Effector memory CD4-positive, alpha-beta T cell (primary cell): ENCODE measurements around the gene ESPN.

ENCODE experiments used
- DNase-seq, 3 donors: peaks; one replicate each; pipeline ENCODE4 v3.0.0-alpha.2; 2020
- H3K27ac ChIP-seq: 2 replicates; pipeline ENCODE4 v1.7.0; 2013; ENCODE audit warnings: mild to moderate bottlenecking, low read length, moderate library complexity; ENCODE audit not compliant: insufficient read depth, poor library complexity, severe bottlenecking
- H3K27me3 ChIP-seq: replicated peaks from 2 replicates; pipeline ENCODE4 v1.7.0; 2013; ENCODE audit warnings: mild to moderate bottlenecking, low read length; ENCODE audit not compliant: insufficient read depth, control insufficient read depth, poor library complexity, severe bottlenecking
- H3K36me3 ChIP-seq: 2 replicates; pipeline ENCODE4 v1.7.0; 2013; ENCODE audit warnings: mild to moderate bottlenecking, low read length, moderate library complexity; ENCODE audit not compliant: control insufficient read depth, insufficient read depth
- H3K4me1 ChIP-seq: 2 replicates; pipeline ENCODE4 v1.7.0; 2013; ENCODE audit warnings: low read length, mild to moderate bottlenecking; ENCODE audit not compliant: control insufficient read depth, insufficient read depth, poor library complexity, severe bottlenecking
- H3K4me3 ChIP-seq: 2 replicates; pipeline ENCODE4 v1.7.0; 2013; ENCODE audit warnings: low read length, low read depth, mild to moderate bottlenecking; ENCODE audit not compliant: insufficient read depth, poor library complexity, severe bottlenecking
- H3K9me3 ChIP-seq: 2 replicates; pipeline ENCODE4 v1.7.0; 2013; ENCODE audit warnings: mild to moderate bottlenecking, low read length, moderate library complexity; ENCODE audit not compliant: control insufficient read depth

The ESPN gene

DNA sequence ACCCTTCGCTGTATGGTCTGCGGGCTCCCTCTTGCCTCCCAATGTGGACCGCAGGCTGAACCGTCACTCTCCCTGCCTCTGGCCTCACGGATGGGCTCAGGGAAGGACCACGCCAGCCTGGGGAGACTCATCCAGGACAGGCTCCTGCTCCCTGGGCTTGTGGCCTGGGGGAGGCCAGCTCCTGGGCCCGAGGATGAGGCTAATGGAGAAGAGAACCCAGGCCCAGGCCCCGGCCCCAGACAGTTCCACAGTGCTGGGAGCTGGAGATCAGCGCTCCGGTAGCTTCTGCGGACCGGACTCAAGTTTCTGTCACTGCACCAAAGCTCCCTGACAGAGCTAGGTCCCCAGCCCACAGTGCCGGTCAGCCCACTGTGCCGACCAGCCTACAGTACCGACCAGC, 80.3 kb downstream of the ESPN start:
- no peaks in the 10 kb centered on the region for H3K9me3 ChIP-seq
- no peaks in the 10 kb centered on the region for H3K36me3 ChIP-seq
- no peak for DNase-seq
- no peaks in the 10 kb centered on the region for H3K27me3 ChIP-seq
- no peaks in the 10 kb centered on the region for H3K4me1 ChIP-seq
- H3K27ac ChIP-seq, result no peak overlapping the region
- H3K4me3 ChIP-seq, result no peak overlapping the region

- H3K27ac ChIP-seq, result no peak overlapping the region
- H3K36me3 ChIP-seq, result no peaks in the 10 kb centered on the region
- no peak for DNase-seq
- no peak overlapping the region for H3K4me3 ChIP-seq
- no peaks in the 10 kb centered on the region for H3K27me3 ChIP-seq
- no peaks in the 10 kb centered on the region for H3K9me3 ChIP-seq
- H3K4me1 ChIP-seq, result no peaks in the 10 kb centered on the region
Observed at GRCh38 chr1:6505367-6506209, 81.0 kb downstream of the ESPN start.

DNA sequence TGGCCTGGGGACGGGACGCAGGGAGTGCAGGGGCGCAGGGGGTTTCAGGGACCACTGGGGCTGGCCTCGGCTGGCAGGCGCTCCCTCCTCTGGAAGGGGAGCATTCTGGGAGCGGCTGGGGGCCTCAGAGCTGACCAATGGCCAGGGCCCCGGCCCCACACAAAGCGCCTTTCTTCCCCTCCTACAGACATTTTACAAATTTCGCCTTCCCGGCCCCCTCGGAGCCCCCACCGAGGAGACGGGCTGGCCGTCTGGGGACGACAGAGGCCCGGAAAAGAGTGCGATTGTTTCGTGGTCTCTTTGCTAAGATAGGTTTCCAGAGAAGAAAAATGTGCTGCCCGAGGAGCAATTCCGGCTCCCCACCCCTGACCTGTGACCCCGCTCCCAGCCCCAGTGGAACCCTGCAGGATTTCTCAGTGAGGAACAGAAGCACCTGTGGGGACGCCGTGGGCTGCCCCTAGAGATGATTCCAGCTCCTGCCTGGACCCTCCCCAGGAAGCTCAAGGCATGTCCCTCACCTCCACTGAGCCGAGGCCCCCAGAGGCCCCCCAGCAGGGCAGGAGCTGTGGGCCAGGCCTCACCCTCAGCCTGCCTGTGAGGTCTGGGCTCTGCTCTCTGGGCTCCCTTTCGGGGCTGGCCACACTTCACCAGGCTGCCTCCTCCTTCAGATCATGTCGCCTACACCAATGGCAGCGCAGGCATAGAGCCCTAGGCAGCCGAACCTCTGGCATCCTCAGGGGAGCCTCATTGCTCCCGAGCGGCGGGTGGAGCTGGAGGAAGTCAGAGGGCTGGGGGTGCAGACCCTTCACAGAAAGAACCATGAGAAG, 81.8 kb downstream of the ESPN start:
- Histone ChIP-seq H3K4me1 (no peaks in the 10 kb centered on the region), H3K9me3 (no peaks in the 10 kb centered on the region), H3K27me3 (no peaks in the 10 kb centered on the region), H3K36me3 (no peaks in the 10 kb centered on the region), H3K4me3 (no peak overlapping the region), H3K27ac (no peak overlapping the region)
- DNase-seq, result no peak

DNA sequence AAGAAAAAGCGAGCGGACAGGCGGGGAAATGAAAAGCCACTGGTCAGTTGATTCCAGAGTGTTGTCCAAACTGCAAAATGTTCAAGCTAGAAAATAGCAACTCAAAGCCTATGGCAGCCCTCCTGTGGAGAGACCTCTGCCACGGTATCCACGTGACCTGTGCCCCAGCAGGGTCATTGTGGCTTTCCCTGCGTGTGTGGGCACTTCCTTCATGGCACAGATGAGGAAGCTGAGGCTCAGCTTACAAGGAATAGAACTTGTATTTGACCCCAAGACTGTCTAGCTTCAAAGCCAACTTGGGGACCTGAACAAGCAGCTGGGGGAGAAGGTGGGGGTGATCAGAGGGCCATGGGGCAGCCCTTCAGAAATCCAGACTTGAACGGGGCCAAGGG, 82.5 kb downstream of the ESPN start:
- Histone ChIP-seq H3K36me3 (no peaks in the 10 kb centered on the region), H3K27me3 (no peaks in the 10 kb centered on the region), H3K4me1 (no peaks in the 10 kb centered on the region), H3K9me3 (no peaks in the 10 kb centered on the region), H3K4me3 (no peak overlapping the region), H3K27ac (no peak overlapping the region)
- no peak for DNase-seq

DNA sequence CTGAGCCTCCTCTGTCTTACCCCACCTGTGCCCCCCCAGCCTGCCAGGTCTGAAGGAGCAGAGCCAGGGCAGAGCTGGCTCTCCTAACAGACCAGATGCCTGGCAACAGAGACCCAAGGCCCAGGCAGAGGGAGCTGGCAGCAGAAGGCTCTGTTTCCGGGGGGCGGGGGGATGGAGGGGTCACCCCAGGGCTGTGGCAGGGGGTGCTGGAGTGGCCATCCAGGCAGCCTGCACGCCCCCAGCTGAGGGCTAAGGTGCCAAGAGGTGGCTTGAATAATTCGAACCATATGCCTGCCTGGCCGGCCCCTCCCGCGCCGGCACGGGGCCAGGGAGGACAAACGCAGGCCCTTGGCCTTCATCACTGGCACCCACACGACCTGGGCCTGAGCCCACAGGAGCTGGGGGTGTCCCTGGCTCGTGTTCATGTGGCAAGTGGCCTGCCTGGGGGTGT, 82.9 kb downstream of the ESPN start:
- H3K27me3 ChIP-seq, result no peaks in the 10 kb centered on the region
- H3K36me3 ChIP-seq, result no peaks in the 10 kb centered on the region
- no peak overlapping the region for H3K27ac ChIP-seq
- H3K4me1 ChIP-seq, result no peaks in the 10 kb centered on the region
- no peak for DNase-seq
- H3K4me3 ChIP-seq, result no peak overlapping the region
- H3K9me3 ChIP-seq, result no peaks in the 10 kb centered on the region

- no peaks in the 10 kb centered on the region for H3K9me3 ChIP-seq
- H3K36me3 ChIP-seq, result no peaks in the 10 kb centered on the region
- H3K4me3 ChIP-seq, result no peak overlapping the region
- DNase-seq, result no peak
- no peaks in the 10 kb centered on the region for H3K27me3 ChIP-seq
- no peak overlapping the region for H3K27ac ChIP-seq
- H3K4me1 ChIP-seq, result no peaks in the 10 kb centered on the region
Observed at GRCh38 chr1:6508154-6508815, 83.7 kb downstream of the ESPN start.

- H3K4me3 ChIP-seq, result no peak overlapping the region
- no peak overlapping the region for H3K27ac ChIP-seq
- no peaks in the 10 kb centered on the region for H3K9me3 ChIP-seq
- DNase-seq, result no peak
- no peaks in the 10 kb centered on the region for H3K36me3 ChIP-seq
- H3K4me1 ChIP-seq, result no peaks in the 10 kb centered on the region
- H3K27me3 ChIP-seq, result no peaks in the 10 kb centered on the region
Observed at GRCh38 chr1:6508816-6509189, 84.2 kb downstream of the ESPN start.

GRCh38 chr1:6509220-6509918, 84.8 kb downstream of the ESPN start:
- no peak for DNase-seq
- Histone ChIP-seq H3K4me1 (no peaks in the 10 kb centered on the region), H3K9me3 (no peaks in the 10 kb centered on the region), H3K27me3 (no peaks in the 10 kb centered on the region), H3K36me3 (no peaks in the 10 kb centered on the region), H3K27ac (no peak overlapping the region), H3K4me3 (no peak overlapping the region)

DNA sequence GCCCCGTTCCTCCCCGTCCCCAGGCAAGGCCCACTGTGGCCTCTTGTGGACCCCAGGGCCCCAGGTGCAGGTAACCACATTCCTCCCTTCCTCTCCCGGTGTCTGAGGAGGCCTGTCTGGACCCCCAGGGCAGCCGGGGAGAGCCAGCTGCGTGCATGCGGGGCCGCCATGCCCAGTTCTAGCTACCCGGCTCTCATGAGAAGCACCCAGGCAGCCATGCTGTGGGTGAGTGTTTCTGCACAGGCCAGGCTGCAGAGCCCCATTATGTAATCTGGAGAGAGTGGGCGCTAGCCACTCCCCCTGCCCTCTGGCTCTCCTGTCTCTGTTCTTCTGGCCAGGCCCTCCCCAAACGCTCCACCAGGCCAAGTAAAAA, 85.3 kb downstream of the ESPN start:
- H3K4me3 ChIP-seq, result no peak overlapping the region
- no peak for DNase-seq
- H3K4me1 ChIP-seq, result no peaks in the 10 kb centered on the region
- no peaks in the 10 kb centered on the region for H3K27me3 ChIP-seq
- H3K27ac ChIP-seq, result no peak overlapping the region
- H3K9me3 ChIP-seq, result no peaks in the 10 kb centered on the region
- H3K36me3 ChIP-seq, result no peaks in the 10 kb centered on the region
